ENCODE data around the gene ARVCF.

DNA sequence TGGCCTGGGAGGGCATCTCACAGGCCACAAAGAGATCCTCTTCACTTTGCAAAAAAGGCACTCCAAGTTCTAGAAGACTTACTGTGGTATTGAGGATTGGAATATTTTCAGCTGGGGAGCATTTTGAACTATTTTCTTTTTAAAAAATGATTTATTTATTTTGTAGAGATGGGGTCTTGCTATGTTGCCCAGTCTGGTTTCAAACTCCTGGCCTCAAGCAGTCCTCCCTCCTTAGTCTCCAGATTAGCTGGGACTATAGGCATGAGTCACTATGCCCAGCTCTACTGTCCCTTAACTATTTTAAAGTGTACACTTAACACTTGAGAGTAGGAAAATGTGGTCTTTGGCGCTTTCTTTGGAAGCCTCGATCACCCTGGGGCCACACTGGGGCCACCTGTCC lies 38.5 kb upstream of the ARVCF start:
- TF ChIP-seq JUN (IDR thresholded peaks at IDR 0.05; ENCODE audit: low read depth, low read length), result no peak
- TF ChIP-seq SRF (IDR thresholded peaks at IDR 0.05; ENCODE audit: low read depth, low read length), result no peak
- no peak for TF ChIP-seq RAD21 (IDR thresholded peaks at IDR 0.05 in 1 of 2, conservative IDR thresholded peaks at IDR 0.05 in 1 of 2; ENCODE audit: low read depth in 2 of 2, low read length in 2 of 2)
- no peak for TF ChIP-seq MAFK (IDR thresholded peaks at IDR 0.05; ENCODE audit: low read depth, low read length)
- TF ChIP-seq USF2 (IDR thresholded peaks at IDR 0.05; ENCODE audit: low read length), result no peak
- no peak for TF ChIP-seq CTCF (IDR thresholded peaks at IDR 0.05; ENCODE audit: control extremely low read depth in 1 of 3, insufficient read depth in 1 of 3, low read depth in 1 of 3, low read length in 3 of 3)
- TF ChIP-seq, protein P1, sequence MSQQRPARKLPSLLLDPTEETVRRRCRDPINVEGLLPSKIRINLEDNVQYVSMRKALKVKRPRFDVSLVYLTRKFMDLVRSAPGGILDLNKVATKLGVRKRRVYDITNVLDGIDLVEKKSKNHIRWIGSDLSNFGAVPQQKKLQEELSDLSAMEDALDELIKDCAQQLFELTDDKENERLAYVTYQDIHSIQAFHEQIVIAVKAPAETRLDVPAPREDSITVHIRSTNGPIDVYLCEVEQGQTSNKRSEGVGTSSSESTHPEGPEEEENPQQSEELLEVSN (IDR thresholded peaks at IDR 0.05), result no peak
- TF ChIP-seq ZNF274 (IDR thresholded peaks at IDR 0.05; ENCODE audit: borderline replicate concordance, extremely low read depth, low read length), result no peak
- TF ChIP-seq MAX (IDR thresholded peaks at IDR 0.05), result no peak
- no peak for TF ChIP-seq SIX5 (IDR thresholded peaks at IDR 0.05; ENCODE audit: low read depth, low read length)
- TF ChIP-seq SP1 (IDR thresholded peaks at IDR 0.05; ENCODE audit: low read depth, low read length), result no peak
- TF ChIP-seq SIRT6 (IDR thresholded peaks at IDR 0.05; ENCODE audit: low read length), result no peak
- TF ChIP-seq POLR2AphosphoS5 (IDR thresholded peaks at IDR 0.05; ENCODE audit: low read depth, low read length), result no peak
- TF ChIP-seq ATF3 (IDR thresholded peaks at IDR 0.05; ENCODE audit: insufficient read depth, low read depth, low read length), result no peak
